Measurements from ENCODE around the gene CLSTN1.
A peak's percentile ranks its signal among the peaks of the same experiment; 100 is the strongest.
"Not testable (repeated sequence)": the region's sequence is repeated elsewhere in the genome, so short reads cannot be mapped to it uniquely, and the experiment has no call there.

Gene CLSTN1

DNA sequence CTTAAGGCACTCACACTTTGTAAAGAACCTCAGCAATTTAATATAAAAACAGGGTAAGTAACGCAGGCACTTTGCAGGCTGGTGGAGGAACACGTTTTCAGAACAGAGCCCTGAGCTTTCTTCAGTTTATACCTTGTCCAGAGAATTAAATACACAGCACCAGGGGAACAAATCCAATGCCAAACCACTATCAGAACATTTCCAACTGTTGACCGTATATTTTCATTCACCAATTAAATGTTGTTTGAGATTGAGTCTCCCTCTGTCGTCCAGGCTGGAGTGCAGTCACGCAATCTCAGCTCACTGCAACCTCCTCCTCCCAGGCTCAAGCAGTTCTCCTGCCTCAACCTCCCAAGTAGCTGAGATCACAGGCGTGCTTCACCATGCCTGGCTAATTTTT lies 29.7 kb downstream of the CLSTN1 start:
- no peak for DNase-seq

DNA sequence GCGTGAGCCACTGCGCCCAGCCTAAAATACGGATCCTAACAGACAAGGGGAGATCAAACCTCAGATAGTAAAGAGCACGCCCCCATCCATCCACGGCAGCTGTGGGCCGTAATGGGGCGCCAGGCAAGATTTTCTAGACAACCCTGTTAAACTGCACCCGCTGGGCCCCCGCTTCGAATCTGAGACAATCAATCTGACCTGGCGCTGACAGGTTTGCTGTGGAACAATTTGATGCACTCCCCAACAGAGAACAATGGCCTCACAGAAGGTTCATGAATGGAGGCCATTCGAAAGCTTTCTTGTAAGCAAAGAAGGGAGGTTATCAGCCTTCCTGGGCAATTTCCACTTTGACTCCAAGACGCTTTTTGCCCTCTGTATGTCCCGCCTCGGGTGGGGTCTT lies 30.5 kb downstream of the CLSTN1 start:
- DNase-seq, result no peak

DNA sequence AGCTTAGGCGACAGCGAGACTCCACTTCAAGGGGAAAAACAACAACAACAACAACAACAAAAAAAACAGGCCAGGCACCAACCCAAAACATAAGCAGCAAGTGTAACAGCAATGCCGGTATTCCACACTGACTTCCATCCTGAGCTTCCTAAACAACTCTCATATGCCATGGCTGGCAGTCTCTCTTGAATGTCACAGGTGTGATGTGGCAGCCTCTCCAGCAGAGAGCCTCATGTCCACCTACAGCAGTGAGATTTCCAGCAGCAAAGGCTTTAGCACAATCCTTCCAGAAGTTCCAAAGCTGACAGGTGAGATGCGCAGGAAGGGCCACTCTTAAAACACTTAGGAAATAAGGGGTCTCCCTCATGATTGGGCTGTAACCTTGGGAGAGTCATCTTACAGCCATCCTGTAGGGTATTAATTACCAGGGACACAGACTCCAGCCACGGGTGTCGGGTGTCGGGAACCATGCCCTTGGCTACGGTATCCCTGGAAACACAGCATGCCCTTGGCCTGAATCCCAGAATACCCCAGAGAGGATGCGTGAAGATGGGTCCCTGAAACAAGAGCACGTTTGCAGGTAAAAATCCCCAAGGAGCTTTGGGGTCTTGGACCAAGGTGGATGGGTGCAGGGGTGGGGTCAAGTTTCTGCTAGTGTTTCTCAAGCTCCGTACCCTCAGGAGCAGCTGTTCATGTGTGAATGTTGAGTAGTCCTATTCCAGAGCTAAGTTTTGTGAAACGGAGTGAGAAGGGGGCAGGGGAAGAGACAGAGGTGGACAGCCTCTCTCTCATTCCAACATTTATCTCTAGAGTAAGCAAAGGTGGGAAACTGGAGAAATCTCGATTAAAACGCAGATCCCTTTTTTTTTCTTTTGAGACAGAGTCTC lies 31.4 kb downstream of the CLSTN1 start:
- no peak for DNase-seq

DNA sequence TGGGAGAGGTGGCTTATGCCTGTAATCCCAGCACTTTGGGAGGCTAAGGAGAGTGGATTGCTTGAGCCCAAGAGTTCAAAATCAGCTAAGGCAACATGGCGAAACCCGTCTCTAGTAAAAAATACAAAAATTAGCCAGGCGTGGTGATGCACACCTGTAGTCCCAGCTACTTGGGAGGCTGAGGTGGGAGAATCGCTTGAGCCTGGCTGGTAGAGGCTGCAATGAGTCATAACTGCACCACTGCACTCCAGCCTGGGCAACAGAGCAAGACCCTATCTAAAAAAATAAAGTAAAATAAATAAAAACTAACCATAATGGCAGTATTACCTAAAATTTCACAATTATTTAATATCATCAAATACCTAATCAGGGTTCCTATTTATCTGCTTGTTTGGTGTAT lies 34.1 kb downstream of the CLSTN1 start:
- not testable (repeated sequence) for DNase-seq

DNA sequence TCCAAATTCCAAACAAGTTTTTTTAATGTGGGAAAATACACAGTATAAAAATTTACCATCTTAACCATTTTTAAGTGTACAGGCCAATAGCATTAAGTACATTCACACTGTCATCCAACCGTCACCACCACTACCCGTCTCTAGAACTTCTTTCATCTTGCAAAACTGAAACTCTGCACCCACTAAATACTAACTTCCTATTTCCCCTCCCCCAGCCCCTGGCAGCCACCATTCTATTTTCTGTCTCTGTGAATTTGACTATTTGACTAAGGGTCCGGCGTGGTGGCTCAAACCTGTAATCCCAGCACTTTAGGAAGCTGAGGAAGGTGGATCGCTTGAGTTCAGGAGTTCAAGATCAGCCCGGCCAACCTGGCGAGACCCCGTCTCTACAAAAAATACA lies 36.1 kb downstream of the CLSTN1 start:
- peak; percentile 34 to 77 for DNase-seq

DNA sequence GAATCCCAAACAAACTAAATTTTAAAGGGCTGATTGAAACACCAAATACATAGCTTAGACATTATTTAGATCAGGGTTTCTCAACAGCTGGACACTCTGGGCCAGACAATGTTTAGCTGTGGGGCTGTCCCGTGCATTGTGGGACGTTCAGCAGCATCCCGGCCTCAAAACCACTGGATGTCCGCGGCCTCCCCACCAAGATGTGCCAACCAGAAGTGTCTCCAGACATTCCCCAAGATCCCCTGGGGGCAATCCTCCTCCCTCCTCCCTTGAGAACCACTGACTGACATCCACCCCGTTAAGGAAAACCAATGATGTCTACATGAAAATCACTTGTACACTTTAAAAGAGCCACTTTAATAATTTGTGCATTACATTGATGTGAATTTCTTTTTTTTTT lies 38.4 kb downstream of the CLSTN1 start:
- DNase-seq, result no peak

DNA sequence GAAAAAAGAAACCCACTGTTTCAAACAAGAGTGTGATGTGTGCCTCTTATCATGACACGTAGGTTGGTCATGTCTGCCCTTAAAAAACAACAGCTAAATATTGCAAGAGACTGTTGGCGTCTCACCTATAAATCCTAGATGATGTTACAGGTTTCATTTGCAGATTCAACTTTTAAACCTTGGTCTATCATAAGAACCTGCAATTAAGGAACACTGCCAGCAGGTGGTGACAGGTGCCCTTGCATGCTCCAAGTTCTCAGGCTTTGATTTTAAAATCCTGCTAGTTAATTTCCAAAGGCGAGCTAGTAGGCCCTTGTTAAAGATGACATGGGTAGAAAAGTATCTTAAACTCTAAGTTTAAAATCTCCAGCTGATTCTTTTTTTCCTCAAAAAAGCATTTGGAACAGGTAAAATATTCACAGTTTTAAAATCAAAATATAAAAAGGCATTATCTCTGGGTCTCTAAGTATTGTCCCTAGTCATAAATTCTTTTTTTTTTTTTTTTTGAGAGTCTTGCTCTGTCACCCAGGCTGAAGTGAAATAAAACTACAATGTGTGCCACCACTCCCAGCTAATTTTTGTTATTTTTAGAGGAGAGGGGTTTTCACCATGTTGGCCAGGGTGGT lies 39.1 kb downstream of the CLSTN1 start:
- peak; percentile 64 to 80 for DNase-seq

DNA sequence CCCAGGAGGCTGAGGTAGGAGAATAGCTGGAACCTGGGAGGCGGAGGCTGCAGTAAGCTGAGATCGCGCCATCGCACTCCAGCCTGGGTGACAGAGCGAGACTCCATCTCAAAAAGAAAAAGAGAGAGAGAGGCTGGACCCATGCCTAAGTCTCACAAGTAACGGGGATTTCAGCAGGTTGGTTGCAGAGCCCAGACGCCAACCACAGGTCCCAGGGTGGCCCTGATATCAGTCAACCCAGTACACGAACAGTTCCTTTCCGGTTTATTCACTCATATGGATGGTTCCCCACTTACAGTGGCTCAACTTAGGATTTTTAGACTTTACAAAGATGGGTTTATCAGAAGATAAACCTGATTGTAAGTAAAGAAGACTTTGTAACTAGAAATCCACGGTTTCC lies 40.9 kb downstream of the CLSTN1 start:
- DNase-seq, result no peak

DNA sequence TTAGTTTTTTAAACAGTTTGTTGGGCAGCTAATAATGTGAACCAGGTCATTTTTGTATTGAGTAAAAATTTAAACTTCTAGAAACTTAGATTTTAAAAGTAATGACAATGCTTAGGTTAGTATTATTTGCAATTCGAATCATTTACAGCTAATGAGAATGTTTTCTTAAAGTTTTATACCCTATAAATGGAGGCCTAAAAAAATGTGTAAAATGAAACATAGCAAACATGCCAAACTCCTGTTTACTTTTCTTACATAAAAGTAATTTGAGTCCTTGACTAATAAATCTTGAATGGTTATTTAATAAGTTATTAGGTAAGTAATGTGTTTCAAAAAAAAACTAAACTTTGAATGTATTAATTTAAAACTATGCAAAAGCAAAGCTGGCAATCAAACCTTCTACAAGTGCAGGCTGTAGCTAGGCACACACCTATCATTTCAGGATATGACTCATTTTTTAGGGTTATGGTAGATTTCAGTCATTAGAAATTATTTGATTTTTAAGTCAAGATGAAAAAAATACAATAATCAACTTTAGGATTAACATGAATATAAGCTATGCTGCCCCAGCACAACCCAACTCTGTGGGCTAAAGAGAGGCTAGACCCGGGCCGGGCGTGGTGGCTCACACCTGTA lies 41.5 kb downstream of the CLSTN1 start:
- no peak for DNase-seq

DNA sequence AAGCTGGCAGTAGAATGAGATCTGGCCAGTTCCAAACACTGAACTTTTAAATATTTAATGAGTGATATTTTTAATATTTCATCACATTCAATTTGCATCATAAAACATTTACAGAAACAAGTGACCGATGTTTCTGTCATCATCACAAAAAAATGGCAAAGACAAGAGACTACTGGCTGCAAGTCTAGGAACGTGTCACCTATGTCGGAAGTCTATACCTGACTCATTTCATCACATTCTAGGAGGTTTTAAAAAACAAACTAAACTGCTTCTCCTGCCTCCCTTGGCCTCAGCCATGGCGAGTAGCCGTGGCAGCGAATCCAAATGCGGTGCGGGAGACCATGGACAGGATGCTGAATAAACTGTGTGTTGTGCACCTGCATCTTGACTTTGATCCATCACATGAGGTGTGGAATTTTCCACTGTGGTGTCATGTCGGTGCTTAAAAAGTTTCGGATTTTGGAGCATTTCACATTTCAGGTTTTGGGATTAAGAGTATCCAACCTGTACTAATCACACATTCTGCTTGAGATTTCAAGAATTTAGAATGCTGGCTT lies 43.1 kb downstream of the CLSTN1 start:
- DNase-seq, result no peak

DNA sequence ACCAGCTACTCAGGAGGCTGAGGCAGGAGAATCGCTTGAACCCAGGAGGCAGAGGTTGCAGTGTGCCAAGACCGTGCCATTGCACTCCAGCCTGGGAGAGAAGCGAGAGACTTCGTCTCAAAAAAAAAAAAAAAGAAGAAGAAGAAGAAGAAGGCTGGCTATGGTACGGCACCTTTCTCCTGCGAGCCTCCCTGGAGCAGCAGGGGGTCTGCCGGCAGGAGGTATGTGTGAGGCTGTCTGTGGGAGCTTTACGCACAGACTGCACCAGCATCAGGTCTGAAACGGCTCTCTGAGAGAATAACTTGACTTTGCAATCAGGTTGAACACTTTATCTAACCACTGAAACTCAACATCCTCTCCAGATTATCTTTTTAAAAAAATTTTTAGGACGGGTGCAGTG lies 44.9 kb downstream of the CLSTN1 start:
- DNase-seq, result no peak

DNA sequence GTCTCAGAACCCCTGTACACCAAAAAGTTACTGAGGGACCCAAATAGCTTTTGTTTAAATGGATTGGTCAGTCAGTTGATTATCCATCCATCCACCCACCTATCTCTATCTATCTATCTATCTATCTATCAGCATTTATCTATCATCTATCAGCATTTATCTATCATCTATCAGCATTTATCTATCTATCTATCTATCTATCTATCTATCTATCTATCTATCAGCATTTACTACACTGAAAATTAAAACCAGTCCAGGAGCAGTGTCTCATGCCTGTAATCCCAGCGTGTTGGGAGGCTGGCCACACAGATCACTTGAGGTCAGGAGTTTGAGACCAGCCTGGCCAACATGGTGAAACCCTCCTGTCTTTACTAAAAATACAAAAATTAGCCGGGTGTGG lies 47.1 kb downstream of the CLSTN1 start:
- DNase-seq, result no peak

DNA sequence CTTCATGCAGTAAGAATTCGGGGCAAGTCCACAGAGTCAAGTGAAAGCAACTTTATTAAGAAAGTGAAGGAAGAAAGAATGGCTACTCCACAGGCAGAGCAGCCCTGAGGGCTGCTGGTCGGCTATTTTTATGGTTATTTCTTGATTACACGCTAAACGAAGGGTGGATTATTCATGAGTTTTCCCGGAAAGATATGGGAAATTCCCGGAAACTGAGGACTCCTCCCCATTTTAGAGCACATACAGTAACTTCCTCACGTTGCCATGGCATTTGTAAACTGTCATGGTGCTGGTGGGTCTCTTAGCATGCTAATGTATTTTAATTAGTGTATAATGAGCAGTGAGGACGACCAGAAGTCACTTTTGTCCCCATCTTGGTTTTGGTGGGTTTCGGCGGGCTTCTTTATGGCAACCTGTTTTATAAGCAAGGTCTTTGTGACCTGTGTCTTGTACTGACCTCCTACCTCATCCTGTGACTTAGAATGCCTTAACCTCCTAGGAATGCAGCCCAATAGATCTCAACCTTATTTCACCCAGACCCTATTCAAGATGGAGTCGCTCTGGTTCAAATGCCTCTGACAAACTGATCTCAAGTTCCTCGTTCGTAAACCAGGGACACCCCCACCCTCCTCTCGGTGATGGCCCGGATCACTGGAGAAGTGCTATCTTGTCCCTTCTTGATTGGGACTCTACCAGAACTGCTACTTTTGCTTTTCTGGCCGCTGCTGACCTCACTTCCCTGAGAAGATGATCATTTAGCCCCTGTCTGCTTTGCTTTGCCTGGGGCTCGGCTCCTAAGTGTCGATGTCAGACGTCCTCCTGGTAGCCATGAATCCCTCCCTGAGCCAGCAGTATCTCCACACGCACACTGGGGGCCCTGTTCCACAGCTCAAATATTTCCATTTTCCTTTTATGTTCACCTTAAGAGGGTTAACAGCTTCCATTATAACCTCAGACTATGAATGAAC lies 48.8 kb downstream of the CLSTN1 start:
- DNase-seq, result no peak

DNA sequence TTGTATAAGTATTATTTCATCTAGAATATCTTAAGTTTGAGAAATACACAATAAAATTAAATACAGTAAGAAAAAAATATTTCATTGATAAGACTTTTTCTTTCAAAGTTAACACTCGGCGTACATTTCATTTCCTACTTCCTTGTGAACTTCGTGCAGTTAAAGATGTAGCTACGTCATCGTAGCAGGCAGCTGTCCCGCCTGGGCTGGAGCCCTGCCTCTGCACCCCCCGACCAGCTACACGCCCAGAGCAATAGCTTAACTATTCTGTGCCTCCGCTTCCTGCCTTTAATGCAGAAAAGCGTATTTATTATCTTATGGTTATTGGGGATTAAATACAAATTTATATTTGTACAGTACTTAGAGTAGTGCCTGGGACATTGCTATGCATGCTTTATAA lies 53.5 kb downstream of the CLSTN1 start:
- no peak for DNase-seq

DNA sequence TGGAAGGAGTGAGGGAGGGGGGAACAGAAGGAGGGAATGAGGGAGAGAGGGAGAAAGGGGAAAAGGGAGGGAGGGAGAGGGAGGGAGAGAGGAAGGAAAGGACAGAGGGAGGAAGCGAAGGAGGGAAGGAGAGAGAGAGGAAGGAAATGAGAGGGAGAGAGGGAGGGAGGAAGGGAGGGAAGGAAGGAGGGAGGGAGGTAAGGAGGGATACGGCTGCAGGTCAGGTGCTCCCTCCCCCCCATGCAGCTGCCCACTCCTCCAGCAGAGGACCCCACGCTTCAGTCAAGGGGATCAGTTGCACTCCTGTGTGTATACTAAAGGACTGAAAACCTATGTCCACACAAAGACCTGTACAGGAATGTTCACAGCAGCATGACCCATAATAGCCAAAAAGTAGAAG lies 54.8 kb downstream of the CLSTN1 start:
- no peak for DNase-seq

DNA sequence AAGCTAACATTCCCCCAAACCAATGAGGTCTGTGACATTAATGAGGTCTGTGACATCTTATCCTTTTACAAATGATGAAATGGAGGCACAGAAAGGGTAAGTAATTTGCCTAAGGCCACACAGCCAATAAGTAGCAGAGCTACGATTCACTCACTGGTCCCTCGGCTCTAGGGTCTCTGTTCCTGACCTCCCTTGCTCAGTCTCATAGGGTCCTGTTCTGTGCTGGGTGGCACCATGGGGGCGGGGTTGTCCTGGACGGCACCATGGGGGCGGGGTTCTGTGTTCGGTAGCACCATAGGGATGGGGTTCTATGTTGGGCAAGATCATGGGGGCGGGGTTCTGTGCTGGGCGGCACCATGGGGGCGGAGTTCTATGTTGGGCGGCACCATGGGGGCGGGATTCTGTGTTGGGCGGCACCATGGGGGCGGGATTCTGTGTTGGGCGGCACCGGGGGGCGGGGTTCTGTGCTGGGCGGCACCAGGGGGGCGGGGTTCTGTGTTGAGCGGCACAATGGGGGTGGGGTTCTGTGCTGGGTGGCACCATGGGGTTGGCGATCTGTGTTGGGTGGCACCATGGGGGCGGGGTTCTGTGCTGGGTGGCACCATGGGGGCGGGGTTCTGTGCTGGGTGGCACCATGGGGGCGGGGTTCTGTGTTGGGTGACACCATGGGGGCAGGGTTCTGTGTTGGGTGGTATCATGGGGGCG lies 55.6 kb downstream of the CLSTN1 start:
- peak in 1 of 2 donors; percentile 18 for DNase-seq

DNA sequence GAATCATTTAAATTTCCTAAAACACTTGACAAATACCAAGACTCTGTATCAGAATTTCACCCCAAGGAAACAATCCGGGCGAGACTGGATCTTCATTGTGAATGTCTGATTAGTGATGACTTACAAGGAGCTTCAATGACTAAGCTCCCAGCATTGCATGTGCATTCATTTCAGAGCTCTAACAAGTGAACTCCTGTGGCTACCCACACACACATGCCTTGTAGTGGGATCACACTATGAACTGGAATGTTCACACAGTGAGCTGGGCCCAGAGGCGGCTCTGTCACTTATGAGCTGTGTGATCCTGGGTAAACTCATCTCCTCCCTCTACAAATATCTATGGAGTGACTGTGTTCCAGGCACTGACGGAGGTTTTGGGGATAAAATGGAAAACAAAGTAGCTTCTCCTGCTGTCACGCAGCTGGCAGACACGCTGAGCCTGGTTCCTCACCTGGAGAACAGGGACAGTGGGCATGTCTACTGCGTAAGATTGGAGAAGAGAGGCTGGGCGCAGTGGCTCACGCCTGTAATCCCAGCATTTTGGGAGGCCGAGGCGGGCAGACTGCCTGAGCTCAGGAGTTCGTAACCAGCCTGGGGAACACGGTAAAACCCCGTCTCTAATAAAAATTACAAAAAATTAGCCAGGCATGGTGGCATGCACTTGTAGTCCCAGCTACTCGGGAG lies 56.9 kb downstream of the CLSTN1 start:
- DNase-seq, result no peak

DNA sequence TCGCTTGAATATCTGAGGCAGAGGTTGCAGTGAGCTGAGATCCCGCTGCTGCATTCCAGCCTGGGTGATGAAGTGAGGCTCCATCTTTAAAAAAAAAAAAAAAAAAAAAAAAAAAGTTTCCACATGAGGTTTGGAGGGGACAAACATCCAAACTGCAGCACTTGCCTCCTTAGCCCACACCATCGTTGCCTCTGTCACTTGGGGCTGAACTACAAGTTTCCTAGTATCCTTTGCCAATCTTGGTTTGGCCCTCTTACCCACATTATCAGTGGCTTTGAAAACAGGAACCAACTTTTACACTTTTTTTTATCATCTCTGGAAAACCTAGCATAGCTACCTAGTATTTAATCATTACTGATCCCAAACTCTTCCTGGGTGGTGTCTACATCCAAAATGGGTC lies 59.2 kb downstream of the CLSTN1 start:
- DNase-seq, result no peak

DNA sequence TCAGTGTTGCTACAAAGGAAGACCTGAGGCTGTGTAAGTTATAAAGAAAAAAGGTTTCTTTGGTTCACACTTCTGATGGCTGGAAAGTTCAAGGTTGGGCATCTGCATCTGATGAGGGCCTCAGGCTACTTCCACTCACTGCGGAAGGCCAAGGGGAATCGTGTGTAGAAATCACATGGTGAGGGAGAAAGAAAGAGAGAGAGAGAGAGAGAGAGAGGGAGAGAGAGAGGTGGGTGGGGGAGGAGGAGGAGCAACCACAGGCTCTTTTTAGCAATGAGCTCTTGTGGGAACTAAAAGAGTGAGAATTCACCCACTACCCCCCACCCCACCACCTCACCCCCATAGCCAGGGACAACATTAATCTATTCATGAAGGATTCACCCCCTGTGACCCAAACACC lies 59.9 kb downstream of the CLSTN1 start:
- DNase-seq, result no peak

DNA sequence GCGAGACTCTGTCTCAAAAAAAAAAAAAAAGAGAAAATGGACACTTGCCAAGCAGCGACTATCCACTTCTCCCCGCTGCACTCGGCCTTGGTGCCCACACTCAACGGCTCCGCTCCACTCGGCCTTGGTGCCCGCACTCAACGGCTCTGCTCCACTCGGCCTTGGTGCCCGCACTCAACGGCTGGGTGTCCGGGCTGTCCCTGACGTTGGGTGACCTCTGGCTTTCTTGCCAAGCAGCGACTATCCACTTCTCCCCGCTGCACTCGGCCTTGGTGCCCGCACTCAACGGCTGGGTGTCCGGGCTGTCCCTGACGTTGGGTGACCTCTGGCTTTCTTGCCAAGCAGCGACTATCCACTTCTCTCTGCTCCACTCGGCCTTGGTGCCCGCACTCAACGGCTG lies 61.3 kb downstream of the CLSTN1 start:
- DNase-seq, result not testable (repeated sequence)

DNA sequence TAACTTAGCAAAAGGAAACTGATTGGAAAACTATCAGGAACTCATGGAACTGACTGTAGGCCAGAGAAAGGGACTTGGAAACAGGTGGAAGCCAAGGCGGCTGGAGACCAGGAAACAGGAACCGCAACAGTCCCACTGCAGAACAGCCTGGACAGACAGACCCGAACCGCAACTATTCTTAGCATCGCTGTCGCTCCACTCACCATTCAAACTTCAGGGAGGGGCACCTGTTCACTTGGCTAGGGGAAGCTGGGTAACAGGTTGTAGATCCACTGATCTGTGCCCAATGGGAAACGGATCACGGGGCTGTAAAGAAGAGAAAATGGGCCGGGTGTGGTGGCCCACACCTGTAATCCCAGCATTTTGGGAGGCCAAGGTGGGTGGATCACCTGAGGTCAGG lies 61.9 kb downstream of the CLSTN1 start:
- no peak for DNase-seq

Measured in CD4-positive, alpha-beta T cell treated with Interleukin-4 for 1 hour (primary cell).